ENCODE data around the gene DGAT2. TPM values are rescaled to one million over a fixed set of nuclear protein-coding genes. Genes with fewer than 3 reads are reported as not detected.

DGAT2 gene
- total and polyA plus RNA-seq, 2 donors from 2014 or later: 1.4 to 7.0 TPM

GRCh38 chr11:75783416-75784084 lies 15.0 kb downstream of the DGAT2 start:
- H3K27me3 ChIP-seq (ENCODE audit: control insufficient read depth, insufficient read depth, low read length): no peaks in the 10 kb centered on the region
- TF ChIP-seq CTCF (IDR thresholded peaks at IDR 0.05; ENCODE audit: borderline replicate concordance, extremely low read depth, insufficient read depth): no peak
- no peak overlapping the region for H3K4me3 ChIP-seq (ENCODE audit: low read length in 3 of 3)
- intact Hi-C loops (cut with DNase I): no loop called here
- H3K9me3 ChIP-seq (ENCODE audit: control insufficient read depth in 2 of 3, insufficient read depth in 1 of 3, low read length in 3 of 3): no peaks in the 10 kb centered on the region
- H3K36me3 ChIP-seq (ENCODE audit: control insufficient read depth in 2 of 3, insufficient read depth in 3 of 3, low read length in 3 of 3): no peaks in the 10 kb centered on the region
- FAIRE-seq: no peak
- DNase-seq: no peak
- peaks cover 0 to 5% (median 2%) of the 10 kb centered on the region in 3 donors for H3K4me1 ChIP-seq (ENCODE audit: control insufficient read depth in 2 of 3, insufficient read depth in 2 of 3, low read depth in 1 of 3, low read length in 3 of 3)
- H3K27ac ChIP-seq (ENCODE audit: low read depth in 2 of 2, low read length in 2 of 2): no peak overlapping the region
- no peak overlapping the region for H3K9ac ChIP-seq (ENCODE audit: low read length in 3 of 3)

- Histone ChIP-seq H3K9ac (ENCODE audit: low read length in 3 of 3) (no peak overlapping the region), H3K4me3 (ENCODE audit: low read length in 3 of 3) (no peak overlapping the region), H3K9me3 (ENCODE audit: control insufficient read depth in 2 of 3, insufficient read depth in 1 of 3, low read length in 3 of 3) (no peaks in the 10 kb centered on the region), H3K27me3 (ENCODE audit: control insufficient read depth, insufficient read depth, low read length) (no peaks in the 10 kb centered on the region), H3K4me1 (ENCODE audit: control insufficient read depth in 2 of 3, insufficient read depth in 2 of 3, low read depth in 1 of 3, low read length in 3 of 3) (peaks cover 0 to 5% (median 2%) of the 10 kb centered on the region in 3 donors), H3K27ac (ENCODE audit: low read depth in 2 of 2, low read length in 2 of 2) (no peak overlapping the region), H3K36me3 (ENCODE audit: control insufficient read depth in 2 of 3, insufficient read depth in 3 of 3, low read length in 3 of 3) (no peaks in the 10 kb centered on the region)
- intact Hi-C loops (cut with DNase I): no loop called here
- FAIRE-seq: no peak
- DNase-seq: no peak
- TF ChIP-seq CTCF (IDR thresholded peaks at IDR 0.05; ENCODE audit: borderline replicate concordance, extremely low read depth, insufficient read depth): no peak
Measured at GRCh38 chr11:75784085-75784478, 15.5 kb downstream of the DGAT2 start.

- TF ChIP-seq CTCF (IDR thresholded peaks at IDR 0.05; ENCODE audit: borderline replicate concordance, extremely low read depth, insufficient read depth): no peak
- DNase-seq (peak in 1 of 5 donors; percentile 35), FAIRE-seq (no peak)
- intact Hi-C loops (cut with DNase I): no loop called here
- Histone ChIP-seq H3K27me3 (ENCODE audit: control insufficient read depth, insufficient read depth, low read length) (no peaks in the 10 kb centered on the region), H3K9ac (ENCODE audit: low read length in 3 of 3) (no peak overlapping the region), H3K4me1 (ENCODE audit: control insufficient read depth in 2 of 3, insufficient read depth in 2 of 3, low read depth in 1 of 3, low read length in 3 of 3) (peaks cover 0 to 5% (median 2%) of the 10 kb centered on the region in 3 donors), H3K4me3 (ENCODE audit: low read length in 3 of 3) (no peak overlapping the region), H3K27ac (ENCODE audit: low read depth in 2 of 2, low read length in 2 of 2) (no peak overlapping the region), H3K36me3 (ENCODE audit: control insufficient read depth in 2 of 3, insufficient read depth in 3 of 3, low read length in 3 of 3) (no peaks in the 10 kb centered on the region), H3K9me3 (ENCODE audit: control insufficient read depth in 2 of 3, insufficient read depth in 1 of 3, low read length in 3 of 3) (no peaks in the 10 kb centered on the region)
Measured at GRCh38 chr11:75784506-75784905, 15.9 kb downstream of the DGAT2 start.

All from kidney (tissue), 14 donors.